Ishikawa (cell line): ENCODE results near the gene RAD51B.

Source experiments
- CREB1 ChIP-seq: IDR thresholded peaks from 2 replicates; pipeline ENCODE4 v1.6.1; 2012; ENCODE audit warnings: low read depth
- REST ChIP-seq: IDR thresholded peaks from 2 replicates; pipeline ENCODE4 v1.6.1; 2012; ENCODE audit warnings: low read depth, mild to moderate bottlenecking

GRCh38 chr14:68335312-68335711, 515.7 kb downstream of the RAD51B start:
- no peak for TF ChIP-seq CREB1
- no peak for TF ChIP-seq REST
